Measurements from ENCODE around the gene DYNLL1.
A peak's percentile ranks its signal among the peaks of the same experiment; 100 is the strongest.

DYNLL1 gene

DNA sequence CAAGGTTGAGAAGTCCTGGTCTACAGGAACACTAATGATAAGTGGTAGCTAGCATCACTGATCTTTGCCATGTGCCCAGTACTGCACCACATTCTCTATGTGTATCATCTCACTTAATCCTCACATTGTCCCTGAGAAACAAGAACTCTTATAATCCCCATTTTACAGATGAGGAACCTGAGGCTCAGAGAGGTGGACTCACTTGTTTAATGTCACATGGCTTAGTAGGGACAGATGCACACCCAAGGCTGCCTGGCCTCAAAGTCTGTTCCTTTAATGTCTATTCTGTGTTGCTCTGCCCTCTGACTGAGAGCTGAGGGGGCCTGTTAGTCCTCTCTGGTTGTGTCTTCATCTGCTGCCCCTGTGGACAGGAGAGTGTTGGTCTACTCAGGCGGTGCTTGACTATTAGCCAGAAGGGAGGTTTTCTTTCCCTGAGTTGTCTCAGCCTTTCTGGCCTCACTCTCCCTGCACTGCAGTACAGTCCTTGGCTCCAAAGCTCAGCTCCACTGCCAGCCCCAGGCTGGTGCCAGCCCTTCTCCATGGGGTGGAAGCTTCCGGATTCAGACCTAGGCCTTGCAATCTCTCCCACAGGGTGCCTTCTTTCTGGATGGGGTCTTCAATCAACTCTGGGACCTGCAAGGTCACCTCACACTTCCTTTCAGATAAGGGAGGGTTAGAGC is 4.9 kb upstream of the DYNLL1 start:
- 90 to 100% methylated on average over 2 of the region's 2 CpGs for WGBS, 2 experiments (ENCODE audit: insufficient coverage in 2 of 2)
- no peak overlapping the region for H3K27ac ChIP-seq (ENCODE audit: low read depth, low read length, severe bottlenecking)
- peaks cover 12% of the 10 kb centered on the region for H3K36me3 ChIP-seq (ENCODE audit: control insufficient read depth, insufficient read depth, low read length)
- H3K9me3 ChIP-seq (ENCODE audit: control insufficient read depth, low read length): no peaks in the 10 kb centered on the region
- no peak overlapping the region for H3K4me3 ChIP-seq (ENCODE audit: extremely low read depth, insufficient read depth, low read length, poor library complexity, severe bottlenecking)
- peaks cover 4% of the 10 kb centered on the region for H3K4me1 ChIP-seq (ENCODE audit: control insufficient read depth, insufficient read depth, low read length, poor library complexity, severe bottlenecking)

DNA sequence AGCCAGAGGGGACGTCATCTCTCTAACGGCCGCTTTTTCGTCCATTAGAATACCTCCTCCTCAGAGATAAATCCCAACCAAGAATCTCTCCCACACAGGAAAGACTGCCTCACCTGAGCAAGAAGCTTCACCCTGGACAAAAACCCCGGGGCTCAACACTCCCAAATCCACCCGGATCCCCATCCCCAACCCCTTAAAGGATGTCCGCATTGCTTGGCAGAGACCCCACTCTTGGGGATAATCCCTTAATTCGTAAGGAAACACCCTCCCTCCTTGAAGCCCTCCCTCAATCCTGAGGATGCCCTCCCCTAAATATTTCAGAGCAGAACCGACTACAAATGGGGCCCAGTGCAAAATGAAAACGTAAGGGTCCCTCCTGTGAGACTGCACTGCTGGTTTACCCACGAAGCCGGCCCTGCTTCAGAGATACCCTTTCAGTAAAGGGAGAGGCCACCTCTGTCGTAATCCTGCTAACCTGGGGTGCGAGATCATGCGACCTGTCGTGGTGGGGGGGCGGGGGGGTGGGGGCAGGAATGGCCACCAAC is 655 bp upstream of the DYNLL1 start:
- 13 to 19% methylated on average over 12 of the region's 17 CpGs for WGBS, 2 experiments (ENCODE audit: insufficient coverage in 2 of 2)
- Histone ChIP-seq H3K4me1 (ENCODE audit: control insufficient read depth, insufficient read depth, low read length, poor library complexity, severe bottlenecking) (peaks cover 3% of the 10 kb centered on the region), H3K9me3 (ENCODE audit: control insufficient read depth, low read length) (no peaks in the 10 kb centered on the region), H3K4me3 (ENCODE audit: extremely low read depth, insufficient read depth, low read length, poor library complexity, severe bottlenecking) (peak overlapping the region; percentile 97), H3K27ac (ENCODE audit: low read depth, low read length, severe bottlenecking) (no peak overlapping the region), H3K36me3 (ENCODE audit: control insufficient read depth, insufficient read depth, low read length) (peaks cover 34% of the 10 kb centered on the region)

DNA sequence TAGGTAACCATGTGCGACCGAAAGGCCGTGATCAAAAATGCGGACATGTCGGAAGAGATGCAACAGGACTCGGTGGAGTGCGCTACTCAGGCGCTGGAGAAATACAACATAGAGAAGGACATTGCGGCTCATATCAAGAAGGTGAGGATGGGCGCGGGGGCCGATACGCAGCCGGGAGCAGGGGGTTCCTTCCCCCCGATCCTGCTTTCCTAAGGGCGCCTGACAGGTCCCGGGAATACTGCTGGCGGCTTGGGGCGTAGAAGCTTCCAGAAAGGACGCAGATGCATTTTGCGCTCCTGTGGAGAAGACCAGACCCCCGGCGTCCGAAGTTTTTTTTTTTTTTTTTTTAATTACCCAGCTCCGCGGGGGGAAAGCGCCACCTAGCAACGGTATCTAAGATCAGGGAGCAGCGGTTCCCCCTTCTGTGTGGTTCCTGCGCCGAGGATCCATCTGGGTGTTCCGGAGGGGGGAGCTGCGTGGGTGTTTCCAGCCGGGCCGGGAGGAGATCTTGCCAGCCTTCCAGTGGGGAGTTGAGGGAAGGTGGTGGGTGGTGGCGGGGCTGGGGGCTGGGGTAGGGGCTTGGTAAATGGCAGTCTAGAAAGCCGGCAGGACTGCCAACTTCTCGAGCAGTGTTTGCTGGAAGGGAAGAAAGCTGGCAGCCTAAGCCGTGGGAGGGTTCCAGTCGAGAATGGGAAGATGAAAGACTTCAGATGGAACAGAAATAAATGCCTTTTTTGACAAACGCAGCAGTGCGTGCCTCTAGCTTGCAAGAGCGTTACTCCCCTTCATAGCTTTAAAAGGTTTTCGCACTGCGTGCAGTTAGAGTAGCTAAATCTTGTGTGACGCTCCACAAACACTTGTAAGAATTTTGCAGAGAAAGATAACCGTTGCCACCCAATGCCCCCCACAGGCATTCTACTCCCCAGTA is 764 bp downstream of the DYNLL1 start:
- Histone ChIP-seq H3K36me3 (ENCODE audit: control insufficient read depth, insufficient read depth, low read length) (peaks cover 39% of the 10 kb centered on the region), H3K4me1 (ENCODE audit: control insufficient read depth, insufficient read depth, low read length, poor library complexity, severe bottlenecking) (peaks cover 3% of the 10 kb centered on the region), H3K27ac (ENCODE audit: low read depth, low read length, severe bottlenecking) (peak overlapping the region; percentile 84), H3K4me3 (ENCODE audit: extremely low read depth, insufficient read depth, low read length, poor library complexity, severe bottlenecking) (peak overlapping the region; percentile 97), H3K9me3 (ENCODE audit: control insufficient read depth, low read length) (no peaks in the 10 kb centered on the region)
- WGBS, 2 experiments (ENCODE audit: insufficient coverage in 2 of 2): 1% methylated on average over 27 to 32 of the region's 47 CpGs

DNA sequence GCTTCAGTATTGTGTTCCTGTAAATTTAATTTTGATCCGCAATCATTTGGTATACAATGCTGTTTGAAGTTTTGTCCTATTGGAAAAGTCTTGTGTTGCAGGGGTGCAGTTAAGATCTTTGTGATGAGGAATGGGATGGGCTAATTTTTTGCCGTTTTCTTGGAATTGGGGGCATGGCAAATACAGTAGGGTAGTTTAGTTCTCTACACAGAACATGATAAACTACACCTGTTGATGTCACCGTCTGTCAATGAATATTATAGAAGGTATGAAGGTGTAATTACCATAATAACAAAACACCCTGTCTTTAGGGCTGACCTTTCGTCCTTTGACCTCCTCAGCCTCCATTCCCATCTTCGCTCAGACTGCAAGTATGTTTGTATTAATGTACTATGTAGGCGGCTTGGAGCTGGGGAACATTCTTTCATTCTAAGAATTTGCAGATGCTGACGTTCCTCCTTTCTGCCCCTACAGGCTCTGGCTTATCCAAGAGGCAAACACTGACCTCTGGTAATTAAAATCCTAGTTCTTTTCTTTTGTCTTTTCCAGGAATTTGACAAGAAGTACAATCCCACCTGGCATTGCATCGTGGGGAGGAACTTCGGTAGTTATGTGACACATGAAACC is 1.7 kb downstream of the DYNLL1 start:
- Histone ChIP-seq H3K36me3 (ENCODE audit: control insufficient read depth, insufficient read depth, low read length) (peaks cover 44% of the 10 kb centered on the region), H3K27ac (ENCODE audit: low read depth, low read length, severe bottlenecking) (peak overlapping the region; percentile 10), H3K4me3 (ENCODE audit: extremely low read depth, insufficient read depth, low read length, poor library complexity, severe bottlenecking) (peak overlapping the region; percentile 97), H3K4me1 (ENCODE audit: control insufficient read depth, insufficient read depth, low read length, poor library complexity, severe bottlenecking) (peaks cover 3% of the 10 kb centered on the region), H3K9me3 (ENCODE audit: control insufficient read depth, low read length) (no peaks in the 10 kb centered on the region)
- WGBS, 2 experiments (ENCODE audit: insufficient coverage in 2 of 2): 66% methylated on average over 5 of the region's 9 CpGs; no CpG with 5 or more reads in 1 of the 2 experiments

DNA sequence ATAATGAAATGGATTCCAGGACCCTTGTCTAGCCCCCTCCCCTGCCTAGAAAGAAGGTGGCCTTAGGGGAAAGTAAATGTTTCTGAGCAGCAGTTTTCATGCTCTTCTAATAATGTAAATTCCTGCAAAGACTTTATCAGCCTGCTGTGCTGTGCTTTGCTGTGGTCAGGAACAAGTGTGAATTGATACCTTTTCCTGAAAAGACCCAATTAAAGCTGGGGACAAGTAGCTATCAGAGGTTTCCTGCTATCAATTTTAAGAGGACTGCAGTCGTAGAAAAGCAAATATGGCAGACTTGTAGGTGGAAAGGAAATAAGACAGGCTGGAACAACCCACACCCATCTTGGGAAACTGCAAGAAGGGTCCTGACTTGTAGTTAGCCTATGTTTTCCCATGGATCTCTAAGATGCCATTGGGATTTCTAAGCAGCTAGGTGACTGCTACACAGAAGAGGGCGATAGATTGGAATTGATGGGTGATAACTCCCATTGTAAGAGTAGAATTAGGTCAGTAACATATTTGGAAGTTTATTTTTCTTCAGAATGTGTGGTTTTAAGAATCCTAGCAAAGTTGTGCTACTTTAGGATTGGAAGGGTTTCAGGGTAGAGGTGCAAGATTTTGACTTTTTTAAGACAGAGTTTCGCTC is 3.1 kb downstream of the DYNLL1 start:
- 85 to 100% methylated on average over 2 to 3 of the region's 3 CpGs for WGBS, 2 experiments (ENCODE audit: insufficient coverage in 2 of 2)
- Histone ChIP-seq H3K9me3 (ENCODE audit: control insufficient read depth, low read length) (no peaks in the 10 kb centered on the region), H3K27ac (ENCODE audit: low read depth, low read length, severe bottlenecking) (no peak overlapping the region), H3K36me3 (ENCODE audit: control insufficient read depth, insufficient read depth, low read length) (peaks cover 57% of the 10 kb centered on the region), H3K4me3 (ENCODE audit: extremely low read depth, insufficient read depth, low read length, poor library complexity, severe bottlenecking) (no peak overlapping the region), H3K4me1 (ENCODE audit: control insufficient read depth, insufficient read depth, low read length, poor library complexity, severe bottlenecking) (peaks cover 3% of the 10 kb centered on the region)

DNA sequence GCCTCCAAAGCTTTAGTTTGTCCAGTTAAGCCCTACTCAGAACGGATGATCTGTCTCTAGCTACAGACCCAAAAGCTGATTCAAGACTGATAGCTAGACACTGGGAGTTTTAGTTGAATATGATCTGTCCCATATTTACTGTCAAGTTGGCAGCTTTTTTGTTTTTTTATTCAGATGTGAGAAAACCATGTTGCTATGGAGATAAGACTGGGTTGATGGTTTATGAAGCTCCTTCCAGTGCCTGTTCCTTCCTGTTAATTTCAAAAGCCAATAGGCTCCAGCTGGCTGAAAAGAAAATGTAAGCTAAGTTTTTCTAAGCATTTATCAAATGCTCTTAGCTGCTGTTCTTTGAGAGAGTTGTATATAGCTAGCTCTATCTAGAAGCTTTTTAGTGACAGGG is 4.7 kb downstream of the DYNLL1 start:
- Histone ChIP-seq H3K36me3 (ENCODE audit: control insufficient read depth, insufficient read depth, low read length) (peaks cover 63% of the 10 kb centered on the region), H3K4me1 (ENCODE audit: control insufficient read depth, insufficient read depth, low read length, poor library complexity, severe bottlenecking) (peaks cover 3% of the 10 kb centered on the region), H3K4me3 (ENCODE audit: extremely low read depth, insufficient read depth, low read length, poor library complexity, severe bottlenecking) (no peak overlapping the region), H3K27ac (ENCODE audit: low read depth, low read length, severe bottlenecking) (no peak overlapping the region), H3K9me3 (ENCODE audit: control insufficient read depth, low read length) (no peaks in the 10 kb centered on the region)
- WGBS, 2 experiments (ENCODE audit: insufficient coverage in 2 of 2): 83 to 100% methylated on average over 1 of the region's 1 CpG

DNA sequence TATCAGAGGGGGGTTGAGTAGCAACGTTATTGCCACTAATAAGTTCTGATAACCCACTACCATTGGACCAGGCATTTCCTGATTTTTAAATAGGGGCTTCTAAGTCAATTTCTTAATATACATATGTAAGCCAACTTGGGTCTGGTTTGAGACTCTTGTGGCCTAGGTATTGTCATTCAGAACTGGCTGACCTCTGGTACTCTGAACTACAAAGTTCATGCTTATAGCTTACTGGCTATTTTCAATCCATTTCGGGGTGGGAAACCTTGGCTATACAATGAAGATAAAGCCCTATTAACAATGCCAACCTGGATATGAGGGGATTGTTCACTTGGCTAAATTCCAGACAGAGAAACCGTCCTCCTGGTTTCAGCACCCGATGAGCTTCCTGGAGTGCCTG is 8.7 kb downstream of the DYNLL1 start:
- no peaks in the 10 kb centered on the region for H3K9me3 ChIP-seq (ENCODE audit: control insufficient read depth, low read length)
- H3K27ac ChIP-seq (ENCODE audit: low read depth, low read length, severe bottlenecking): no peak overlapping the region
- 53 to 66% methylated on average over 2 of the region's 4 CpGs for WGBS, 2 experiments (ENCODE audit: insufficient coverage in 2 of 2)
- H3K36me3 ChIP-seq (ENCODE audit: control insufficient read depth, insufficient read depth, low read length): peaks cover 67% of the 10 kb centered on the region
- no peak overlapping the region for H3K4me3 ChIP-seq (ENCODE audit: extremely low read depth, insufficient read depth, low read length, poor library complexity, severe bottlenecking)
- H3K4me1 ChIP-seq (ENCODE audit: control insufficient read depth, insufficient read depth, low read length, poor library complexity, severe bottlenecking): no peaks in the 10 kb centered on the region

DNA sequence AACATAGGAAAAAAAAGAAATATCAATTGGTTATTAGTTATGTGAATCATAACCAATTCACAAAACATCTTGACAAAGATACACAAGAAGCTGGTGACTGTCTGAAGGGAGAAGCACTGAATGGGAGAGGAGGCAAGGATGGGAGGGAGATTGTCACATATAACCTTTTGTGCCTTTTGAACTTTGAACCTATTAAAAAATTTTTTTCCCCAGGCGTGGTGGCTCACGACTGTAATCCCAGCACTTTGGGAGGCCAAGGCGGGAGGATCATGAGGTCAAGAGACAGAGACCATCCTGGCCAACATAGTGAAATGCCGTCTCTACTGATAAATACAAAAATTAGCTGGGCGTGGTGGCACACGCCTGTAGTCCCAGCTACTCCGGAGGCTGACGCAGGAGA is 12.6 kb downstream of the DYNLL1 start:
- Histone ChIP-seq H3K27ac (ENCODE audit: low read depth, low read length, severe bottlenecking) (no peak overlapping the region), H3K4me3 (ENCODE audit: extremely low read depth, insufficient read depth, low read length, poor library complexity, severe bottlenecking) (no peak overlapping the region), H3K9me3 (ENCODE audit: control insufficient read depth, low read length) (no peaks in the 10 kb centered on the region), H3K4me1 (ENCODE audit: control insufficient read depth, insufficient read depth, low read length, poor library complexity, severe bottlenecking) (no peaks in the 10 kb centered on the region), H3K36me3 (ENCODE audit: control insufficient read depth, insufficient read depth, low read length) (peaks cover 59% of the 10 kb centered on the region)
- 97 to 98% methylated on average over 7 to 8 of the region's 8 CpGs for WGBS, 2 experiments (ENCODE audit: insufficient coverage in 2 of 2)

DNA sequence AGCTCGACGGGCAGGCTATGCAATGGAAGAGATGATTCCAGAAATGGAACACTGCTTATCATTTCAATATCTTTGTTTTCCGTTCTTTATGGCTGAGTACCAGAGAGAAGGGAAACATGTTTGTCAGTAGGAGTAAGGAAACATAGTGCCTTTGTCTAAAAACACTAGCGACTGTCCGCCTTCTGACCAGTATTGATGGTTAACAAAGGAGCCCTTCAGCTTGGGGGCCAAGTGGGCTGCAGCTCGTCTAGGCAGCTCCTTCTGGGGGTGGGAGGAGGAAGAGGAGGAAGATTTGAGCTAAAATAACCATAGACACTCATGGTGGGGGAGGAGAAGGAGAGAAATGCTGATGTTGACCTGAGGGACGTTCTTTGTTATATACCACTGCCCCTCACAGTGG is 18.1 kb downstream of the DYNLL1 start:
- WGBS, 2 experiments (ENCODE audit: insufficient coverage in 2 of 2): 90 to 94% methylated on average over 4 of the region's 7 CpGs

DNA sequence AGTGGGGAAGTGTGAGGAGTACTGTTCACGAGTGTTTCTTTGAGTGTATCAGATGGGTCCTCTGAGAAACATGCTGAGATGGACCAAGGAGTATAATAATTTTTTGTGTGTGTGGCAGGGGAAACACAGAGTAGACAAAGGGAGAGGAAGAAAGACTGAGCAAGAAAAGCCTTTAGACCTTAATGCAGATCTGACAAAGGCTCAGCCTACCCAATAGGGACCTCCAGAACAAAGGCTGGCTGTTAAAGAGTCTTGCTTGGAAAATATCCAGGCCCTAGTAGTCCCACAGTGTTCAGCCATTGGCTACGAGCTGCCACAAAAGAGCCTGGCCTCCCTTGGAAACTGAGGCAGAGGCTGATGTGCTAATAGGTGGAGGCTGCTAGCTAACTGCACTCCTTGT is 19.6 kb downstream of the DYNLL1 start:
- peaks cover 46% of the 10 kb centered on the region for H3K36me3 ChIP-seq (ENCODE audit: control insufficient read depth, insufficient read depth, low read length)
- no peak overlapping the region for H3K4me3 ChIP-seq (ENCODE audit: extremely low read depth, insufficient read depth, low read length, poor library complexity, severe bottlenecking)
- WGBS, 2 experiments (ENCODE audit: insufficient coverage in 2 of 2): 95 to 100% methylated on average over 2 of the region's 2 CpGs
- H3K9me3 ChIP-seq (ENCODE audit: control insufficient read depth, low read length): no peaks in the 10 kb centered on the region
- no peaks in the 10 kb centered on the region for H3K4me1 ChIP-seq (ENCODE audit: control insufficient read depth, insufficient read depth, low read length, poor library complexity, severe bottlenecking)
- H3K27ac ChIP-seq (ENCODE audit: low read depth, low read length, severe bottlenecking): no peak overlapping the region

More for the DNA sequence above, 18.1 kb downstream of the DYNLL1 start:
- Histone ChIP-seq H3K36me3 (ENCODE audit: control insufficient read depth, insufficient read depth, low read length) (peaks cover 59% of the 10 kb centered on the region), H3K9me3 (ENCODE audit: control insufficient read depth, low read length) (no peaks in the 10 kb centered on the region), H3K4me1 (ENCODE audit: control insufficient read depth, insufficient read depth, low read length, poor library complexity, severe bottlenecking) (no peaks in the 10 kb centered on the region), H3K4me3 (ENCODE audit: extremely low read depth, insufficient read depth, low read length, poor library complexity, severe bottlenecking) (no peak overlapping the region), H3K27ac (ENCODE audit: low read depth, low read length, severe bottlenecking) (no peak overlapping the region)
